SK-N-DZ (cell line): ENCODE results near the gene SLIT1.

Experiments
- DNase-seq: peaks from one replicate; pipeline ENCODE4 v3.0.0-alpha.2; 2015; ENCODE audit warnings: low spot score

Gene SLIT1

DNA sequence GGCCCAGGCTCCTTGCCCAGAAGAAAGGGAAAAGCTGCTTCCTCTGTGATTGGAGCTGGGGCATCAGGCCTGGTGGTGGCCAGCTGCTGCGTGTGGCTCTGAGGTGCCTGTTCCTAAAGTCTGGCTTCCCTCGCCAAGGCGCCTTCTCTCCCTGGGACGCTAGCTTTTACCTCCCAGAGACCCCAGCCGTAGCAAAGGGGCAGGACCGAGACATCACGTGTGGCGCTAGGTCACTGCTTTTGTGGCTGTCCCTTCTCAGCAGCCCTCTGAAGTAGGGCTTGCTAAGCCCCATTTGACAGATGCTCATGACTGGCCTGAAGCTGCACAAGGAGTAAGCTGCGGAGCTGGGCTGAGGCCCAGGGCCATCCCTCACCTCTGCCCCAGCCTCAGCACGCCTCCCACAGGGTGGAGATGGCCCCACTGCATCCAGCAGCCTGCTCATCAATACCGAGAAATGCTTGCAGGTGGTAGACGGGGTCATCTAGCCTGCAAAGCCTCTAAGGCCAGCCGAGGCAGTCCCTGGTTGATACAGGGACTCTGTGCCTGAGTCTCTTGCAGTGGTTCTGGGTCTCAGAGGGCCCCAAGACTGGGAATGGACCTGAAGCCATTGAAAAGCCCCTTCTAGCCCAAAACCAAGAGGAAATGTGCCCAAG lies 182.5 kb downstream of the SLIT1 start:
- no peak for DNase-seq

DNA sequence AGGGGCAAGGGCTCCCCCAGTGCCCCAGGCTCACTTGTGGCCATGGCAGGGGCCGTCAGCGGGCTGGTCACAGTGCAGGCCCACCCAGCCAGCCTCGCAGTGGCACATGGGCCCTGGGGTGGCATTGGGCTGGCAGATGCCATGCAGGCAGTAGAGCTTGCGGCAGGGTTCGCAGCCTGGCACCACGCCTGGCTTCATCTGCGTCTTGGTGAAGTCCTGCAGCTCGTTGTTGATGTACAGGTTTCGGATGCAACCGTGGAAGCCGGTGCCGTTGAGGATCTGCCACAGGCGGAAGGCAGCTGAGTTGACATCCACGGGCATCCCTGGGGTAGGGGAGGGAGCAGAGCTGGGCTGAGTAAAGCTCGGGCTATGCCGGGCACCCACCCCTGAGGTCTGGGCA lies 183.1 kb downstream of the SLIT1 start:
- no peak for DNase-seq

DNA sequence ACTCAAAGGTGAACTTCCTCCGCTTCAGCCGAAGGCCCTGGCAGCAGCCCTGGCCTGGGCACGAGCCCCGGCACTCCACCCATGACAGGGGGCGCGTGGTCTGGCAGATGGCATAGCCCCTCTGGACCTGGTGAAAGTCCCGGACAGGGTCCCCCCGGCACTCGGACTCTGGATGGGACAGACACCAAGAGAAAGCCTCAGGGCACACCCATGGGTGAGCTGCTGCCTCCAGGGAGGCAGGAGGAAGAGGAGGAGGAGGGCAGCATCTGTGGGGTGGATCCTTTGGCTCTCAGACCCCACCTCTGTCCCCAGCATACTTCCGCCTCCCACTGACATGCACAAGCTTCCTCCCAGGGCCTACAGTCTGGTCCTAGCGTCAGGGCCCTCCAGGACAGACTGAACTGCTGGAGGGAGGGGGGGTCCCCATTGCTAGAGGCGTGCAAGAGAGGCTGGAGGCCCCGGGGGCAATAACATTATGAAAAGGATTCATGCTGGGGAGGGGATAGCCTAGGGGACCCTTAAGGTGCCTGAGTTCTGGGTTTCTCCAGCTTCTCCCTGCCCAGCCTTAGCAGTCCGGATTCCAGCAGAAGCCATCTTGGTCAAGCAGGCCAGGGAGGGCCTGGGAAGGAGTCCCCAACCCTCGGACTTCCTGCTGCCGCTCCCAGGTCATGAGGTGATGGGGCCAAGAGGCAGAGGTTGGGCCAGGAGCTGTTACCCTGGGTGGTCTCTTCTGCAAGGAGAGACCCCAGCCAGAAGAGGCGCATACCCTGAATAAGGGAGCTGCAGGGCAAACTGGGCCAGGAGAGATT lies 184.4 kb downstream of the SLIT1 start:
- DNase-seq, result no peak

DNA sequence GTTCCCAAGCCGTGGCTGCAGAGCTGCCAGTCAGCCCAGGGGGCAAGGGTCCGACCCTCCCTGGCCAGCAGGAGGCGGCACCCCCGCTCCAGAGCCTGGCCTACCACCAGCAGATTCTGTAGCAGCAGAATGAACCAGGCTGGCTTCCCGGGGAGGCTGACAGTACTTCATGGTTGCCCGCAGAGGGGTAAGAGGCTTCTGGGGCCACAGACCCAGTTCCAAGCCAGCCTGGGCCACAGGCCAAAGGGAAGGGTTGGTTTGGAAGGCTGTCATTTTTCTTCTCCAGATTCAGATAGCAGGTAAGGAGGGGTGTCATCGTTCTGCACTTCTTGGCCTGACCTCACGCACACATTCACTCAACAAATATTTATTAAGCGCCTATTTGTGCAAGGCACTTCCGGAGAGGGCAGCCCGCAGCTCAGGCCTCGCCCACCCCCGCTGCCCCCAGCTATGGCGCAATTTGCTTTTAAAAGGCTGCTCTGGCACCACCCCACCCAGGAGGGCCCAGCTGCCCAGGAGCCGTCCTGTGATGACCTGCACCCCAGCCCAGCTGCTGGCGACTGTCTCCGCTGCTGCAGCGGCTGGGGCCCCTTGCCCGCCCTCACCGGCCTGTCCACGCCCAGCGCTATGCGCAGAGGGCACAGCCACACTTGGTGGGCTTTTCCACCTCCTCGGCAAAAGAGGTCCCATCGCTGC lies 185.1 kb downstream of the SLIT1 start:
- no peak for DNase-seq

DNA sequence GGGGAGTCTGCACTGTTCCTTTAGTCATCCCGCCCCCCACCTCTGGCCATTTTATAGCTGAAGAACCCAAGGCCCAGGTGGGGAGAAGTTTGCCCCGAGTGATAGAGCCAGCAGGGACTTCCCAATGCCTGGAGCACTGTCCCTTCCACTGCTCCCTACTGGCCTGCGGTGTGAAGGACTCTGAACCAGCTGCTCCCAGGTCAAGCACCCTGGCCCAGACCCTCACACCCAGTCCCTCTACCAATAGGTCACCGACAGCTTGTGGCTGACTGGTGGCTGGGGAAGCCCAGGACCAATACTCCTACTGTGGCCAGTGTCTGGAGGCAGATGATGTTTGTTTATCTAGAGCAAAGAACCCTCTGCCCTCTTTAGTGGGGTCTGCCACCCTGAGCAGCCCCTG lies 185.8 kb downstream of the SLIT1 start:
- DNase-seq, result no peak

DNA sequence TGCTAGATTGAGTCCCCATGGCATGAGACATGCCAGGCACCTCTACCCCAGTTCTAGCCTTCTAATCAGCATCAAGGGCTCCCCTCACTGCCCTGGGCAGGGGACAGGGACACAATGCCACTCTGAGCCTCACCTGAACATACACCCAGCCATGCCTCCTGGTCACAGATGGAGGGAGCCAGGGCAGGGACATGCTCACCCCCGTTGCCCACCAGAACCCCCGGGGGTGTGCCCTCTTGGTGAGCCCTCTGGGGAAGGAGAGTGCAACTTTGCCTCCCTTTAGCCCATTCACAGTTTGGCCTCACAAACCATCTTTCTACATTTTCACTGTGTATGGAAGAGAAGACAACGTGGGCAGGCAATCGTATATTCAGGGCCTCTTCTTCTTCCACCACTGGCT lies 186.4 kb downstream of the SLIT1 start:
- DNase-seq, result no peak

DNA sequence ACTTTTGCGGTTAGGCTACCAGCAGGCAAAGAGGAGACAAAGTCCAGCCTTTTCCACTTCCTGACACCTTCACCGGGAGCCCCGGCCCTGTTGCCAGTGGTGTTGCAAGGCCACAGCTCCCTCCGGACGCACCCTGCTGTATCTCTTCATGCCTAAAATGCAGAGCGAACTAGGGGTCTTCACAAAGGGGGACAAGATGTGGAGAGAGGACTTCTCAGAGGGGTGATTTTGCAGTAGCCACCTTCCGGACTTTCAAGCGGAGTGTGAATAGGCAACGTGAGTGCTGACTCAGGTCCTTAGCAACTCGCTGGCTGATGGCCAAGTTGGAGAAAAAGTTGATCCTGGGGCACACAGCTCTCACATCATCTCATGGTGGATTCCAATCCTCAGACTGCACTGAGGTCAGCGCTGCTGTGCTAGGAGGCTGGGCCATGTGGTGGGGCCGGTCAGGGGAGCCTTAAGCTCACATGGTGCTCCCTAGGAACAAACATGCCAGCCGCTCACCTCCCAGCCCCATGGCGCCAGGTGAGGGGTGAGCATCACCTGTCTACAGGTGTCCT lies 187.3 kb downstream of the SLIT1 start:
- no peak for DNase-seq

DNA sequence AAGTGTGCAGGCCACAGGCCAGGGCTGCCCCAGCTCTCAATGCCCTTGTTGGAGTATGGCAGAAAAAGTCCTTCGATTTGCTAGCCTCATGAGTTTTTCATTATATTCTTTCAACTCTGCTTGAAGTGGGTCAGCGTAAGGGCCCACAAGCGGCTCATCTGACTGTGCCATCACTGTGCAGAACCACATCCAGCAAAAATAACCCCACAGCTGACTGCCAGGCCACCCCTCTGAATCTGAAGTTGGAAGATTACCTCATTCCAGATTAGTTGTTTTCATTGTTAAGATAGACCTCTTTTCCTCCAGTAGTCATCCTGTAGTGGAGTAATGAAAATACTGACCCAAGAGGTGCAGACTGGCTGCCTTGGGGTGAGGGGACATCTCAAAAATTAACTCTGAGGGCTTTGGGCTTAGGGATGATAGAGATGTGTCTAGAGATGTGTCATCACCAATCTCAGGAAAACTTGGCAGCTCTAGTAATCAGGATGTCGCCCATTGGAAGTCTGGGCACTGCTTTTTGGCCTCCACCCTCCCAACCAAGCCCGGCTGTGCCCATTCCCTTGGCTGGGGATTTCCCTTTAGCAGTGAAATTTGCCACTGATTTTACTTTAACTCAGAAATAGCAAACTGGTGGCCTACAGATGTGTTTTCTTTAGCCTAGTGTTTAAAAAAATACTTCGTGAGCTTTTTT lies 189.3 kb downstream of the SLIT1 start:
- no peak for DNase-seq

DNA sequence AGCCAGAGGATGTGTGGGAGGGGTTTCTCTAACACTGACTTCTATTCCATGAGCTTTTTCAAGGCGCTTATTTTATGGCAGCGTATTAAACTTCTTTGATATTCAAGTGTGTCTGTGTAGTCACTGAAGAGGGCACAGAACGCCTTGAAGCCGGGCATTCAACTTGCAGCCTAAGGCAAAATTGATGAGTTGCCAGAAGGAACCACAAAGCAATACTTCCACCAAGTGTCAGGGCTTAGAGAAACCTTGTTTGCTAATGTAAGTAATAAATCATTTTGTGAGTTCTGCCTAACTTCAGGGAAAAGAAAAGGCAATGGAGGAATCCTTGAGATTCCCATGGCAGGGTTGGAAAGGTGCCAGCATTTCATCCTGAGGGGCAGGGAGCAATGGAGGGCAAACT lies 189.9 kb downstream of the SLIT1 start:
- DNase-seq, result no peak

DNA sequence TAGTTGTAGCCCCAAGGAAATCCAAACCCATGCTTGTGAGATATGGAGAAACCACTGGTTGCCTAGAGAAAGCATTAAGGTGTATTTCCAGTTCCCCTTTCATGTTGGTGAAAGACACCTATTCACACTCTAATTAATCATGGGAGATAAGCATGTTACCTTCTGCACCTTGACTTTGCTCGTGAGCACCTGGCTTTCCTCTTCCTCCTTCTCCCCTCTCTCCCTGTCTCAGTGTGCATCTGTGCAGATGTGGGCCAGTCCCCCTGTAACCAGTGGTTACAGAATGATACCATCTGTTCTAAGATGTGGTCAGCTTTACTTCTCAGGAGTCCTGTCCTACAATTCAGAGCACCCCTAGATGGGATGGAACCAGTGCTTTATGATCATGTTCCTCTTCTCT lies 193.0 kb downstream of the SLIT1 start:
- DNase-seq, result no peak

DNA sequence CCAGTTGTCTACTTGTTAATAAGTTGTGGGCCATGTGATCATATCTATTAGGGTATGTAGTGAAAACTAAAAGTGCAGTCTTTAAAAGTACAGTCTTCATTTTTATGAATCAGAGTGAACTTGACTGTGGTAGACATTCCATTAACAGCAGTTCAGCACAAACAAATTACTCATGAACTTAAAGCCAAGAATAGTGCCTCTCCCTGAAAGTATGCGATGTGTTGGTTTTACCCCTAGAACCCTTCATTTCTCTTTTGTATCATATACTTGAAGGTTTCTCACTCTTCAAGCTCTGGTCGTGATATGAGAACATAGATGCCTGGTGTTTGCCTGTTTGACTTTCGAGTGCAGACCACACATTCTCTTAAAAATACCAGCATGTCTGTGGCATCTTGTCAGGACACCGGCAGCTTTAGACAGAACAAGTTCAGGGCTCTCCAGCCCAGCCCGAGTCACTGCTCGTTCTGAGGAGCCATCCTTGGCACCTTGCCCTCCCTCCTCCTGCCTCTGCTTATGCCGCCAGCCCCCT lies 194.4 kb downstream of the SLIT1 start:
- DNase-seq, result no peak

DNA sequence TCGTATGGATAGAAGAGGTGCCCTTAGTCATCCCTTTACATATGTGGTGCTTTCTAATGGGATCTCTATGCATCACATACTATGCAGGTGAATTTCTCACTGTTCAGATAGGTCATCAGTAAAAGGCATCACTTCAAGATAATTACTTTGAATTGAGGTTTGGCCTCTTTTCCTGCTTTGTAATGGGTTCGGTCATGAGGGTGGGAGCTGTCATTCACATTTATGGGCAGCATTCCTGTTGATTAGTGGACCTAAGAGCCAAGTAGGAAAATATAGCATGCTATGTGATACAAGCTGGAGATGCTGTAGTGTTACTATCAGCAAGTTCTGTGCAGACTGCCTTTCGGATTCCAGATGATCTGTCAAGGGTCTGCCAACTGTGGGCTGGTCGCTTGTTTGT lies 197.3 kb downstream of the SLIT1 start:
- DNase-seq, result no peak

DNA sequence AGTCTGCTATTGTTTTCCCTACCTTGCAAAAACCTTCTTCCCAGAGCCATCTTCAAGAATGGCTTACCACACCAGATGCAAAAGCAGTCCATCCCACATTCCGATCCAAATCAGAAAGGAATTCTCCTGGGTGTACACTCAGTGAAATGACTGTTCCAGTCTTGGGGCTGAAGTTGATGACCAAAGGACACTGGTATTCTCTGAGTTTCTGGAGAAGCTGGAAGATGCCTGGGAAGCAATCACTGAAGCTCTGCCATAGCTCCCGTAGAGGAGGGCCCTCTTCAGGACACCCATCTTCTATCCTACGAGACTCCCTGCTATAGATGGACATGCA lies 197.9 kb downstream of the SLIT1 start:
- no peak for DNase-seq

DNA sequence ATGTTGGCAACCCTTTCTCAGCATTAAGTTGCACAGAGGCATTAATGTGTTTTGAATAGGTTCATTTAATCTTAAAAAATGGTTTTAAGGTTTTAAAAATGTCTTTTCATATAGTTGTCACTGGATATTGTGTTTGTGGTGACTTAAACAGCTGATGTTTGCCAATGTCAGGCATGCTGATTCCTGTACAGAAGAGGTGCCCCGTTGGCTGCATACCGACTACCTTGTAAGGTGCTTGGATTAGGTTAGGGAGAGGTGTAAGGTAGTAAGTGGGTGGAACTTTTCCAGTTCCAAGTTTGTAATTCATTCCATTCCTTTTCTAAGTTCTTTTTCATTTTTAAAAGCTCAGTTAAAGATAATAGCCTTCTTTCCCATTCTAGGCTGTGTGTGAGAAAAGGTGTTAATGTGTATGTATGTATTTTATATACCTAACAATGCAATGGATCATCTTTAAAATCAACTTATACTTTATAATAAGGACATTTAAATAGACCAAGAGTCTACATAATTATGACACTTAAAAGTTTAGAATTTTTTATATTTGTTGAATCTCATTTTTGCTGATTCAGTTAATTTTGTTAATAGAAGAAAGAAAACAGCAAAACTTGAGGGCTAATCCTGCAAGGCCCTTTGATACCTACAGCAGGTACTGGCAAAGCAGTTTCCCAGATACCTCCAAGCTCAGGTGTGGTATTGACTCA lies 198.5 kb downstream of the SLIT1 start:
- no peak for DNase-seq

DNA sequence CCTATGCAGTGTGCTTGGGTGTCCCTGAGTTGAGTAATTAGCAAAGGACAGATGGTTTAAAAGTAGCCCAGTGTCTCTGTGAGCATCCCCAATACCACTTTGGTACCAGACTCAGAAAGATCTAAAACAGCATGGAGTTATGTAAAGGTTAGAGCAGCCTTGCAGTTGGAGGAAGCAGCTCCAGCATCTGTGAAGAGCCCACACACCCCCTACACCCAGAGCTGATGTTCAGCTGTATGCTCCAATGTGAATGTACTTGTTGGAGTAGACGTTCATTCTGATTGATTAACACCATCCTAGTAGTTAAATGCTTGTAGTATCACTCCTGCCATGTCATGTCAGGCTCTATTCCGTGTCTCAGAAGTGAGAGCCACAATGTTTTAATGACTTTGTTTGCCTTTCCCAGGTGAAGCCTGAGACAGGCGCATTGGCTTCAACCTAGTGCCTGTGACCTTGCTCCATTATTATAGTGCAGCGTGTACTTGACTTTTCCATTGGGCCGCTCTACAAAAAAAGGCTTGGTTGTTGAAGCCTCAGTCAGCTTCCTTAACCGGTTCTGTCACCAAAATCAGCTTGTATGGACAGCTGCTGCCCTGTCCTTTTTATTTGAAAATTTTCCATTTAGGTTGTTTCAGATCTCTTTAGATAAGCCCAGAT lies 199.4 kb downstream of the SLIT1 start:
- DNase-seq, result no peak

DNA sequence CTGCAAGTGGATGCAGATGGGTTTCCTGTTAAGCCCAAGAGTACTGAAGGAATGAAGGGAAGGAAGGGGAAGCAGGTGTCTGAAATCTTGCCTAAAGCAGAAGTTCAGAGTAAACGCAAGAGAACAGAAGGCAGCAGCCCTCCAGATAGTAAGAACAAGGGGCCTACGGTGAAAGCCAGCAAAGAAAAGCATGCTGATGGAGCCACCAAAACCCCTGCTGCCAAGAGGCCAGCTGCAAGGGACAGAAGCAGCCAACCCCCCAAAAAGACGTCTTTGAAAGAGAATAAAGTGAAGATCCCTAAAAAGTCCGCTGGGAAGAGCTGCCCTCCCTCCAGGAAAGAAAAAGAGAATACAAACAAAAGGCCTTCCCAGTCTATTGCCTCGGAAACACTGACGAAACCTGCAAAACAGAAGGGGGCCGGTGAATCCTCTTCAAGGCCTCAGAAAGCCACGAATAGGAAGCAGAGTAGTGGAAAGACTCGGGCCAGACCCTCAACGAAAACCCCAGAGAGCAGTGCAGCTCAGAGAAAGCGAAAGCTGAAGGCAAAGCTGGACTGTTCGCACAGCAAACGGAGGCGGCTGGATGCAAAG lies 201.1 kb downstream of the SLIT1 start:
- no peak for DNase-seq

DNA sequence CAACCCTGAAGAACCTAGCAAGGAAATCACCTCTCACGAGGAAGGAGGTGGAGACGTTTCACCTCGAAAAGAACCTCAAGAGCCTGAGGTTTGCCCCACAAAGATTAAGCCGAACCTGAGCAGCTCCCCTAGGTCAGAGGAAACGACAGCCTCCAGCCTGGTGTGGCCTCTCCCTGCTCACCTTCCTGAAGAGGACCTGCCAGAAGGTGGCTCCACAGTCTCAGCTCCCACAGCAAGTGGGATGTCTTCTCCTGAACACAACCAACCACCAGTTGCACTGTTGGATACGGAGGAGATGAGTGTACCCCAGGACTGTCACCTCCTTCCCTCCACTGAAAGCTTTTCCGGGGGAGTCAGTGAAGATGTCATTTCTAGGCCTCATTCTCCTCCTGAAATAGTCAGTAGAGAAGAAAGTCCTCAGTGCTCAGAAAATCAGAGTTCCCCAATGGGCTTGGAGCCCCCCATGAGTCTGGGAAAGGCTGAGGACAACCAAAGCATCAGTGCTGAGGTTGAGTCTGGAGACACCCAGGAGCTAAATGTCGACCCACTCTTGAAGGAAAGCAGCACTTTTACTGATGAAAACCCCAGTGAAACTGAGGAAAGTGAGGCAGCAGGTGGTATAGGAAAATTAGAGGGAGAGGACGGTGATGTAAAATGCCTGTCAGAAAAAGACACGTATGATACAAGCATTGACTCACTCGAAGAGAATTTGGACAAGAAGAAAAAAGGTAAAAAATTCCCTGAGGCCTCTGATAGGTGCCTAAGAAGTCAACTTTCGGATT lies 203.4 kb downstream of the SLIT1 start:
- no peak for DNase-seq

DNA sequence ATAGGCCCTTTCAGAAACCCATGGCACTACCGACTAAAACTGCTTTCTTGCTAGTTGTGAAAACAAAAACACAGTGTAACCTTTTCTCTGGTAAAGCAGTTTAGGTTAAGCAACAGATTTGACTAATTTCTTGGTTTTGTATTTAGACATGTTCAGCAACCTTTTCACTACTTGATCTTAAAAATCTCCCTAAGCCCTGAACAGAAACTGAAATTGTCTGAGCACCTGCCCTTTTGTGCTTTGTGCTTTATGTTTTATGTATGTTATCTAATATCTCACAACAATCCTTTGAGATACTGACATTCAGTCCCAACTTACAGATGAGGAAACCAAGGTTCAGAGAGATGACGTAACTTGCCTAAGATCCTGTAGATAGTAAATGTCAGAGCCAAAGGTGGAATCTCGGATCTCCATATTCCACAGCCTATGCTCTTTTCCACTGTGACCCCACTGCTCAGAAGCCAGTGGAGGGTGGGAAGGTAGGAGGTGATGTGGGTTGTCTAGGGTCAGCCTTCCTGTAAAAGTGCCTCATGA lies 207.1 kb downstream of the SLIT1 start:
- DNase-seq, result no peak

DNA sequence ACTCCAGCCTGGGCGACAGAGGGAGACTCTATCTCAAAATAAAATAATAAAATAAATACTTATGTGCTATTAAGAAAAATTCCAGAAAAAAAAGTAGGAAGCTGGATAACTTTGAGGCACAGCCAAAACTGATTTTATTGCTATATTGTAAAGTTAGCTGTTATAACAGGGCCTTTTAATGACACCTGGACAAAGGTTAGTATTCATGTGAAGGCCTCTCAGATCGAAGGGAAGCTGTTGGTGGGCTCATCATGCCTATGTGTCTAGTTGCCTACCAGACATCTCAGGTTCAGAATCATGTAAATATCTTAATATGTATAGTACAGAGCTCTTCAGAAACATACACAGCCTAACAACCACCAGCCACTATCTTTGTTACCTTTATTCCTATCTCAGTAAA lies 210.6 kb downstream of the SLIT1 start:
- DNase-seq, result no peak
